T-helper 2 cell (primary cell): ENCODE measurements around the gene MAB21L4.

Source experiments
- DNase-seq, 5 experiments: peaks; one replicate each; pipeline versions ENCODE4 v3.0.0 to v3.0.0-alpha.2; 2012 to 2022

The MAB21L4 gene

DNA sequence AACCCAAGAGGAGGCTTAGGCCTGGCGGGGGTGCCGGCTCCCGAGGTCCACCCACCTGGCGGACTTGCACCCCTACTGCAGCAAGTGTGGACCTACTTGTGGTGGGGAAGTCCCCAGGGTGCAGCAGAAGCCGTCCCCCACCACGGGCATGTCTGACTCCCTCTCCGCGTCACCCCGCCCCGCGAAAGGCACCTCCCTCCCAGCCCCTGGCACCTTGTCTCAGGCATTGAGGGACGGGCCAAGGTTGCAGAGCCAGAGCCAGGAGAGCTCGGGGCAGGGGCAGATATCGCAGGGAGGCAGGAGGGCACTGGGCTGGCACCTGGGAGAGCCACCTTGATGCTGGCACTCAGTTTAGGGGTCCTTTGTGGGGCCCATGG lies 29.2 kb upstream of the MAB21L4 start:
- DNase-seq = peak in 2 of 5 experiments; percentile 16 to 40

DNA sequence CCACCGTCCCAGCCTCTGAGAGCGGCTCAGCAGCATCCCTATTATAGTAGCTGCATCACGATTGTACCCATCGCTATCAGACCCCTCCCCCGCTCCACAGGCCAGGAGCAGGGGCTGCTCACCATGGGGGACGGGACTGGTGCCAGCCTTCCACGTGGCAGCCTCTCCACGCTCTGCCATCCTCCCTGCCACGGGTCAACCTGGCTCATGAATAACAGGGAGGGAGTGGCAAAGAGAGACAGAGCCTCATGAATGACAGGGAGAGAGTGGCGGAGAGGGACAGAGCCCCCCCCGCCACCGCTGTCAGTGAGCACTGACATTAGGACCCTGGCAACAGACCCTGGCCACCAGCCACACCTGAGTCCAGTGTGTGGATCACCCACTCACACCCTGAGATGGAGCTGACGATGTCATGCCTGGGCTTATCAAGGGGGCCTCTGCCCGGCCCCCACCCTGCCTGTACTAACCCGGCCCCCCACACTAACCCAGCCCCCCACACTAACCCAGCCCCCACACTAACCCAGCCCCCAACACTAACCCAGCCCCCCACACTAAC lies 27.1 kb upstream of the MAB21L4 start:
- no peak for DNase-seq

DNA sequence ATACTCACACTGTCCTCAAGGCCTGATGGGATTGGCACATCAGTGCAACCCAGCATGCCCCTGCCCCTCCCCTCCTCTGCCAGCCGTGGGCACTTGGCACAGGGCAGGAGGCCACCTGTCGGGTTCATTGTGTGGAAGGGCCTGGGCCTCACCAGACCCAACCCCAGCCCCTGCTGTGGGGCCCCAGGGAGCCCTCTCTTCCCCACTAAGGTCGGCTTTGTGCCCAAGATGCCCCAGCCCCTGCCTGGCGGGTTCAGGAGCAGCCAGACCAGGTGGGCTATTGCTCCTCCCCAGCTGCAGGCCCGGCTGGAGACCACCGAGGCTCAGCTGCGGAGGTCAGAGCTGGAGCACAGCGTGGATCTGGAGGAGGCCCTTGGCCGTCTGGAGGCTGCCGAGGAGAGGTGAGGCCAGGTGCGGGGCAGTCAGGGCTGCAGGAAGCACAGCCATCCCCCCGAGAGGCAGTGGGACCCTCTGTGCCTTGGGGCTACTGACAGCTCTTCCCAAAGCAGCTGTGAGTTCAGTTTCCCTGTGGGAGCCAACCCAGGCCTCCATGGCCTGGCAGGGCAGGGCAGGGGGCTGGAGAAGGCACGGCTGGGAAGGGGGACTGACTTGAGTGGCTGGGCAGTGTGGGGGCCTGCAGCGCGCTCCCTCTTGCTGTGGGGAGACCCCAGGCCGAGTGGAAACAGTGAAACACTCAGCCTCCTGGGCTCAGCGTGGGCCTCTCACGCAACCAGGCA lies 26.5 kb upstream of the MAB21L4 start:
- no peak for DNase-seq

DNA sequence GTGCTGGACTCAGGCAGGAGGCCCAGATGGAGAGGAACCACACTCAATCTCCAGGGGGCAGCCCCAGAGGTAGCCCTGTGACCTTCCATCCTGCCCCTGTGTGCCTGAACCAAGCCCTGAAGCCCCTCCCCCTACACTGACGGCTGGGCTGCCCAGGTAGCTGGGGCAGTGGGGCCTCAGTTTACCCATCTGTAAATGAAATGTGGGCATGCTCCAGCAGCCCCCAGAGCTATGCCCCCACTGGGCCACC lies 26.0 kb upstream of the MAB21L4 start:
- DNase-seq = no peak

DNA sequence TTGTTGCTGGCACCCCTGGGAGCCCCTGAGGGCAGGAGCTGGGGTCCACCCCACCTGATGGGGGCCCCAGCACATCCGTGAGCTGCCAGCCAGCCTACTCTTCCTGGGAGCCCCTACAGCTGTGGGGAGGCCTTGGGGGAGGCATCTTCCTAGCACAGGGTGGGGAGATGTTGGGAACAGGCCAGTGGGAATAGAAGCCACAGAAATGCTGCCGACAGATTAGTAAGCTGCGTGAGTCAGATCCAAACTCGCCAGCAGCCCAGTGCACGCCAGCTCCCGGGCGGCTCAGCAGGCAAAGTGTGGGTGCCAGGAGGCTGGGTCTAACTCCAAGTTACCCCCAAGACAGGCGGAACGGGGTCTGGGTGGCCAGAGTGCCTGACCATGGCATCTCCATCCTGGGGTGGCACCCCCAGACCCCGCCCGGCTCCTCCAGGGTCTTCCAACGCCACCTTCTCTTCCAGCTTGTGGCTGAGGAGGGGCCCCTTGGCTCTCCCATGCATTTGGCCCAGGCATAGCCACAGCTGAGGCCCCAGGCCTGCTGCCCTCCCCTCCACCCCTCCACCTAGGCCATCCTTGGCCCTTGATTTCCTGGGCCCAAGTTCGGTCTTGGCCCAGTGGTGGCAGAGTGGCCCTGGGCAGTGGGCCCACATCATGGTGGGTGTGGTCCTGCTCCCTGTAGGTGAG lies 25.5 kb upstream of the MAB21L4 start:
- no peak for DNase-seq

DNA sequence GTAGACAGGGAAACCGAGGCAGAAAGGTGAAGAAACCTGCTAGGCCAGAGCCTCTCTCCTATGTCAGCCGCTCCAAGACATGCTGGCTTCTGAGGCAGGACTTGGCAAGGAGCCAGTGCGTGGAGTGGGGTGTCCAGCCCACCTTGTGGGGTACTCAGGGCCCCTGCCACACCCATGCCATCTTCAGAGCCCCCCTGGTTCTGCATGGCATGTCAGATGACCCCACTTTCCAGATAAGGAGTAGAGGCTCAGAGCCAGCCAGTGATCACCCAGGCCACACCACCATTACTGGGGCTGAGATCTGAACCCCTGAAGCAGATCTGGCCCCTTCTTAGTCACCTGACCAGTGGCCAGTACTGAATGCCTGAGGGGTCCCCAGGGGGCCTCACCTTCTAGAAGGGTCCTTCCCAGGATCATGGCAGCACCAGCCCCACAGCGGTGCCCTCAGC lies 24.9 kb upstream of the MAB21L4 start:
- no peak for DNase-seq

DNA sequence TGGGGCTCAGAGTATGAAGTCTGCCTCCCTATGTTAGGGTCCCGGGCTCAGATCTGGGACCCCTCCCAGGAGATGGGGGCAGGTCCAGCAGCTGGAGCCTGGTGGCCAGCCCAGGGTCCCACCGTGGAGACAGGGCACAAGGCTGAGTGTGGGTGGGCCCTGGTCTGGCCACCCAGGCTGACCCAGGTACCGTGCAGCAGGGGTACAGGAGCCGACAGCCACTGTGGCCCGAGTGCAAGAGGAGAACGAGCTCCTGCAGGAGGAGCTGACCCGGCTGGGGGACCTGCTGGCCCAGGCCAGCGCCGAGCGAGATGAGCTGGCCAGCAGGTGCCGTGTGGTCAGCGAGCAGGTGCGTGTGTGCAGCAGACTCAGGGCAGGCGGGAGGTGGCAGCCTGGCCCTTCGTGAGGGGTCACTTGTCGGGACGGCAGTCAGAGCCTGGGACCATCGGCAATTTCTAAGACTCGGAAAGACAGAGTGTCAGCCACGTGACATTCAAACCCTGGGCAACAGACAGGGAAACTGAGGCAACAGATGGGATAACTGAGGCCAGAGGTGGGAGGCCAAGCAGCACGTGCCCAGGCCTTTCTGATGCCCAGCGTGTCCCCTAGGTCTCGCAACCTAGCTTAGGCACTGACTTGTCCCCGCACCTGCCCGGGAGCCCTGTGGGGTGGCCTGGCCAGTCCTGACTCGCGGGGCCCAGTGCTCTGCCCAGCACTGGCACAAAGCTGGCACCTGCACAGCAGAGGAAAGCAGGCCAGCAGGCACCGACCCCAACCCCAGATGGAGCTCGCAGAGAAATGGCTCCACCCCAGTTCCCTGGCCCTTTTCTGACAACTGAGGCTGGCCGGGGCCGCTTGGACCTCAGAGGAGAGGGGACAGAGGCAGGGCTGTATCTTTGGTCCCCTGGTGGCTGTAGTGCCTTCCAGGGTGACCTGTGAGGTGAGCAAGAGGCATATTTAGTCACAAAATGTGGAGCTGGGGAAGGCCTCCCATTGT lies 24.1 kb upstream of the MAB21L4 start:
- DNase-seq = peak in 1 of 5 experiments; percentile 4

DNA sequence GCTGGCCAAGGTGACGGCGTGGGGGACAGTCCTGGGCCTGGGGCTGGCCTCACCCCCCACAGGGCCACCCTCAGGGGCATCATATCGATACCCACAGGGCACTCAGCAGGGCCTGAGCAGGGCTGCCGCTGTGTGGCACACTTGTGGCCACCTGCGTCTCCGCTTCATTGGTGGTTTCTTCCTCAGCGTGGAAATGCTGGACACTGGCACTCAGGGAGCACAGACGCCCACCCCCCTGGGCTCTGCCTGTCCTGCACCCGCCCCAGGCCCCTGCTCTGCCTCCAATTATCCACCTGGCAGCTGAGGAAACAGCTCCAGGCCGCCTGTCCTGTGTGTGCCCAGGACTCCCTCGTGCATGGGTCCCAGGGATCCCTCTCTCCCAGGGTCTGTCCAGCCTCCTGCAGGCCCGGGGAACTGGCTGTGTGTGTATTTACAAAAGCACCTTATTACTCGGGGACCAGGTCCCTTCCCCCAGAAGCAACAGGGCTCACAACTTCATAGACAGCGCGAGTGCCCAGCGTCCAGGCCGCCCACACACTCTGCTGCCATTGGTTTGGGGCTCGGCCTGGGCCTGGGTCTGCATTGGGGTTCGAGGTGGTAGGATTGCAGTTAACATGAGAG lies 23.3 kb upstream of the MAB21L4 start:
- peak in 1 of 5 experiments; percentile 7 for DNase-seq

DNA sequence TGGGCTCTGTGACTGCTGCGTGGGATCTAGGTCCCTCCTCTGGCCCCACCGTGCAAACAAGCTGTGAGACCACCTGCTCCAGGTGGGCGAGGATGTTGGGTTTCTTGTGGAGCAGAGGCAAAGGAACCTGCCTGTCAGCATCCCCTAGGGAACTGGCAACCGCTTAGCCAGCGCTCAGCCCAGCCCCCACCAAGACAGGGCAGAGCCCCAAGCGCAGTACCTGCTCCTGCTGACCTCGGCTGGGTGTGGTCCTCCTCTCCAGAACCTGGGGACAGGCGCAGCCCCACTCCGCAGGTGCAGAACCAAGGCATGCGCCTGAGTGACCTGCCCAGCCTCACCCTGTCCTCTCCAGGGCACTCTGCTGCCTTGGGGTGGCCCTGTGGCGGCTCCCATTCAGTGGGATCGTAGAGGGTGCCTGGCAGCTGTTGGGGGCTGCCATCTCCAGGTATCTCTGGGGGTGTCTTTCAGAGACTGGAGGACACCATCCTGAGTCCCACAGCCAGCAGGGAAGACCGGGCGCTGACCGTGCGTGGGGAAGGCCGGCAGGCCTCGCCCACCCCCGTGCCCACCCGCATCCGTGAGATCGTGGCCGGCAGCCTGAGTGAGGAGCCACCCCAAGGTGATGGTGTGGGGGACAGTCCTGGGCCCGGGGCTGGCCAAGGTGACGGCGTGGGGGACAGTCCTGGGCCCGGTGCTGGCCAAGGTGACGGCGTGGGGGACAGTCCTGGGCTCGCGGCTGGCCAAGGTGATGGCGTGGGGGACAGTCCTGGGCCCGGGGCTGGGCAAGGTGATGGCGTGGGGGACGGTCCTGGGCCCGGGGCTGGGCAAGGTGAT lies 22.5 kb upstream of the MAB21L4 start:
- DNase-seq = peak in 1 of 5 experiments; percentile 2

DNA sequence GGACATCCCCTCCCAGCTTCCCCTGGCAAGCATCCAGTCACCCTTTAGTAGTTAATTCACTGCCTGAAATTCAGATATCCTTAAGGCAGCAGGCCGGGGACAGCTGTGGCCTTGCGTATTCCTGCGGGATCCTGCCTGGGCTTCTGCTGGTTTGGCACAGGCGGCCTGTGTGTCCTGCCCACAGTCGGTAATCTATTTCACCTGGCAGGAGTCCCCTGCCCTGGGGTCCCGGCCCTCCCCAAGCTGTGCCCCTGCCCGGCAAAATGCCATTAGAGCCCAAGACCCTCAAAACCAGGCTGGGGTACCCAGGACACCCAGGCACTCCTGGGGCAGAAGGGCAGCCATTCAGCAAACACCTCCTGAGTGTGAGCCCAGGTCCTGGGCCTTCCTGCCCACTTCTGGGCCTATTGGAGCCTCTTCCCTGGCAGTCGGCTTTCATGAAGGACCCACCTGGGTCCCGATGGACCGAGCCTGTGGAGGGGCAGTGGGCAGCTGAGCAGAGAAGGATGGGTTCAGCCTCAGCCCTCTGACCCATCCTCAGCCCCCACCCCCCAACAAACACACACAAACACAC lies 21.8 kb upstream of the MAB21L4 start:
- DNase-seq = peak in 1 of 5 experiments; percentile 1

DNA sequence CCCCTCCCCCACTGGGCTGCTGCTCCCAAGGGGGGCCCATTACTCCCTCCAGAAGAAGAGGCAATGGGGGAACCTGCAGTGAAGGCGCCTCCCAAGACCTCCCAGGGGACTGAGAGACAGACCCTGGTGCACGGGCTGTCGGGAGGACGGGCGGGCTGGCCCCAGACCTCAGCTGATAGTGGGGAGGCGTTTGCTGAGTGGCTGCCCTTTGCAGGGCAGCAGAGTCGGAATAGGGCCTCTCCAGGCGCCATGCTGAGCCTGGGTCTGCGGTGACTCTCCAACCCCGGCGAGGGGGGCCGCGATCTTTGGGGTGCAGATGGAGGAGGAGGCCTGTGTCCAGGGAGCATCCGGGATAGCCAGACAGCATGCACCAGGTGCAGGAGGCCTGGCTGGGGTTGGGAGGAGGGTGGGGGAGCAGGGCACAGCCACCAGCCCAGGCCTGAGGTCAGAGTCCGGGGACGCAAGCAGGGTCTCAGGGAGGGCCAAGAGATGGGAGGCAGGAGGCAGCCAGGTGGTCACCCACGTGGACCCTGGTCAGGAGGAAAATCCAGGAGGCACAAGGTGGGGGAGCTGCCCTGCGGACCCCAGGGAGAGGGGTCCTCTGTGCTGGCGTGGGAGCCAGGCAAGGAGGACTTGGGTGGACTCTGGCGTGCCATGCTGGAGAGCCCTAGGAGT lies 21.2 kb upstream of the MAB21L4 start:
- DNase-seq = peak in 2 of 5 experiments; percentile 1 to 8

DNA sequence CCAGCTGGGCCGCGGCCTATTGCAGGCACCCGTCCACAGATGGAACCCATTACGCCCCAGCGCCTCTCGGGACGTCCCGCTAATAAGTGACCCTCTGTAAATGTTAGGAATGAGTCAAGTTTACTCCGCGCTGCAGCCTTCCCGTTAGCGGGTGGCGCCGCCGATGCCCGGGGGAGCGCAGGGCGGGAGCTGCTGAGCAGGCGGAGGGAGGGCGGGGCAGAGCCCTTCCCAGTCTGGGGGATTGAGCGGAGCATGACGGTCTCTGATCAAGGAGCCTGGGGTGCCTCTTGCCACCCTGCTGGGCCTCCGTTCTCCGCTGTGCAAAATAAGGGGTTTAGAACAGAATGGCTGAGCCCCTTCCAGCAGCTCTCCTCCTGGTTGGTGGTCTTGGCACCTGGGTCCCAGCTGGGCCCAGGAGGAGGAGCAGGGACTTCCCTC lies 20.6 kb upstream of the MAB21L4 start:
- peak in 2 of 5 experiments; percentile 1 to 6 for DNase-seq

DNA sequence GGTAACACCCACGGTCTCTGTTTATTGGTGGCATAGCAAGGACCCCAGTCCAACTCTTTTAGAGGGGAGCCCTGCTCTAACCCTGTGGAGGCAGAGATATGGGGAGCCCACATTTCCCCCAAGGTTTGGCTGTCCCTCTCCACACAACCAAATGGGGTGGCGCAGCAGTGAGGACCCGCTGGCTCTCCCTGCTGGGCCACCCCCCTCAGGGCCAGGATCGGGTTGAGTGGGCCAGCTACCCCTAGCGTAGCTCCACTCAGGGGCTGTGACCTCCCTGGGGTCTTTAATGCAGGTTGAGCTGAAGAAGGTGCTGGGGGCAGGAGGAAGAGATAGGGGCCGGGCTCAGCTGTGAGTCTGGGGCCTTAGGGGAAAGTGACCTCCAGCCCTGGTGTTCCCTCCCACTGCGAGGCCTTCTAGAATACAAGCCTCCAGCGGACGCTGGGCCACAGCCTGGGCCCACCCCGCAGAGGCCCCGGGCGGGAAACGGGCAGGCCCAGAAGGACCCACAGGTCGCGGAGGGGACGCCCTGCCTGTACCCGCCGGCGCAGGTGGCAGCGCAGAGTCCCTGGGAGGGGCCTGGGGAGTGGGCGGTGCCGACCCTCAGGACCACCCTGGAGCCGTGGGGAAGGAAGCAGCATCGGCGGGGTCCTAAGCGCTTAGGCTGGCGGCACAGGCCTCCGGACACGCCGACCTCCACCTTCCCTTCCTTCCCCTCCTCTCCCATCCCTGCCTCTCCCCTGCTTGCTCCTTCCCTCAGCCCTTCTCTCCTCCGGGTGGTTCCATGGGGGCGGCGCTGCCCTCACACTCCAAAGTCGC lies 19.8 kb upstream of the MAB21L4 start:
- DNase-seq = no peak

DNA sequence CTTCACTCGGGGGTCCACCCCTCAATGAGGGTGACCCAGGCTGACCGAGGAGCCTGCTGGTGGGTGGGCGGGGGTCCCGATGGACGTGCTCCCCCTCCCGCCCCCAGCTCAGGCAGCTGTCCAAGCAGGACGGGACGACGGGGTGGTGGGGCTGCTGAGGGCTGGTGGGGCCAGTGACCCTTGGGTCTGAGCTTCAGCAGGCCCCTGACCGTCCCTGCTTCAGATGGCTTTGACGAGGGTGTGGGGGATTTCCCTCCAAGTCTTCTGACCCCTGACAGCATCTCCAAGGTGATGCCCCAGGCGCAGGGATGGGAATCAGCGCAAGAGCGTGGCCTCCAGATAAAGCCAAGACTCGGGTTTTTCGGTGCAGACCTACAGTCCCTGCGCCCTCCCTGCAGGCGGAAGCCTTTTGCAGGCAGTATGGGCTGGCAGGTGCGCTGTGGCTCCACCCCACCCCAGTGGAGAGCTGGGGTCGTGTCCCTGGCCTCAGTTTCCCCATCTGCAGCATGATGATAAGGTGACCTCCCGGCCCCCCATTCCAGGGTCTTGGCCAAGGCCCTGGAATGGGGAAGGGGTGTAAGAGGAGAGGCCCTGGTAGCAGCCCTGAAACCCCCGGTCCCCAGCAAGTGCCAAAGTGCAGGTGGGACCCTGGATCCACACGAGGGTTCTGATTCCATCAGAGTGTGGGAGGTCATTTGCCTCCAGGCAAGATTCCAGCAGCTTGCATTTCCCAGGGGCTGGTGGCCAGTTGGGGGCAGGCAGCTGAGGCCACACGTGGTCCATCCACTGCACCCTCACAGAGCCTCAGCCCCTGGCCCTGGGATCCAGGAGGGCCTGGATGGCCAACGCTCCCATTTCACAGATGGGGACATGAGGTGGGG lies 18.9 kb upstream of the MAB21L4 start:
- DNase-seq = no peak

DNA sequence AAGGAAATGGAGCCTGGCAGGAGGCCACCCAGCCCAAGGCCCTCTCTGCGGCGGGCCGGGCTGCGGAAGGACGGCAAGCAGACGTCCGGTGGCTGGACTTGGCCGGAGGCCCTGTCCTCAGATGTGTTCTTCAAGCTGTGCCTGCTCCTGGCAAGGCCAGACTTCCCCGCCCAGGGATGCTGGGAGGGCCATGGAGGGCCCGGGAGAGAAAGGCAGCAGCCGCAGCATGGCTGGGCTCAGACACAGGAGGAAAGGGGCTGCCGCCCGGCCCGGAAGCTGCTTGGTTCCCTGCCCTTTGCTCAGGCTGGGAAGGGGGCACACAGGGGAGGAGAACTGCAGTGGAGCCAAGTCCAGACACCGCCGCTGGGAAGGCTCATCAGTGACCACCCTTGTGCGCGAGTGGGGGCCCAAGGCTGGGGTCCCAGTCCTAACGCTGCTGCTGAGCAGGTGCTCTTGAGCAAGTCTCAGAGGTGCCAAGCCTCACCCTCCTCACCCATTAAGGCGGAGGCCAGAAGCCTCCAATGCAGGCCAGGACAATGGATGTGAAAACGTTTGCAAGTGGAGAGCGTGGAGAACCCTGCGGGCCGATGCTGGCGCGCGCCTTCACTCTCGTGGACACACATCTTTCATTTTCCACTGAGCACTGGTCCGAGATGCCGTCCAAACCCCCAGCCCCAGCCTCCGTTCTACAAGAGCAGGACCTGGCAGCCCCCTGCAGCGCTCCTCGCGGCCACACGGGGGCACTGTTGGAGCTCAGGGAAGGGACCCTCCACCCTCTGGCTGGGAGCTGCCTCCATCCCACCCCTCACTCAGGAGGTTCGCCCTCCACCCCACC lies 18.1 kb upstream of the MAB21L4 start:
- DNase-seq = peak; percentile 6 to 51 (median 44)

DNA sequence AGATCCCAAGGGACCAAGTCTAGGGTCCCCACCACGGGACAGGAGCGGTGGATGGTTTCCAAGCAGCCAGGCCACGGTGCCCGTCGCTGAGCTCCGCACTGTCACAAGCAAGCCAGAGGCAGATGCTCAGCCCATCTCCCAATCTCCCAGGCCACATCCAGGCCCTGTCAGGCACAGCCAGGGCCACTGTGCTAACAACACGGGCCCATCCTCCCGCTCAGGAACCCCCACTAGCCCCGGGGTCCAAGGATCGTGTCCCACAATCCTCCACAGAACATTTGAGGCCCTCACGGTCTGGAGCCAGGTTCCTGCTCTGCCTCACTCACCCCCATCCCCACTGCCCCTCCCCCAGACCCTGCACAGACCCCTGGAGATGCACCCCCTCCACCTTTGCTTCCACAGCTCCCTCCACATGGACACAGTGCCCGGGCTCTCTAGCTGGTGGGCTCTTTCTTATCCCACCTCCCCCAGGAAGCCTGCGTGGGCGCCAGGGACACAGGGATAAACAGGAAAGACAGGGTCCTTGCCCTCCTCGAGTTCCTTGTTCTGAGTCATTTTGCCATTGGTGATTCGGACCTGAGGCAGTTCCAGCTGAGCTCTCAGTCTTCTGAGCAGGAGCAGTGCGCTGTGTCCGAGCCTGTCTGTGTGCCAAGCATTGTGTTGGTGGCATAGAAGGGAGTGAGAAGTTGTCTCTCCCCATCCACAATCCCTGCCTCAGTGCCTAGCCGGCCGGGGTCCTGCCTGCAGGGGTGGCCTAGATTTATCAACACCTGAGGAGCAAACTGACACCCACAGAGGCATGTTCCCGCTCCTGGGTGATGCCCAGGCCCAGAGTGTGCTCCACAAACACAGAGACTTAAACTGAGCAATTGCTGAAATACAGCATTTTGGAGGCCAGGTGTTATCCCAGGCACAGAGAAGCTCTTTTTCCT lies 17.2 kb upstream of the MAB21L4 start:
- DNase-seq = no peak
